ENCODE measurements around the gene TOGARAM2. TPM values are rescaled to one million over a fixed set of nuclear protein-coding genes. Genes with fewer than 3 reads are reported as not detected.

The TOGARAM2 gene
- polyA plus RNA-seq, 1 donor: 2.4 TPM

DNA sequence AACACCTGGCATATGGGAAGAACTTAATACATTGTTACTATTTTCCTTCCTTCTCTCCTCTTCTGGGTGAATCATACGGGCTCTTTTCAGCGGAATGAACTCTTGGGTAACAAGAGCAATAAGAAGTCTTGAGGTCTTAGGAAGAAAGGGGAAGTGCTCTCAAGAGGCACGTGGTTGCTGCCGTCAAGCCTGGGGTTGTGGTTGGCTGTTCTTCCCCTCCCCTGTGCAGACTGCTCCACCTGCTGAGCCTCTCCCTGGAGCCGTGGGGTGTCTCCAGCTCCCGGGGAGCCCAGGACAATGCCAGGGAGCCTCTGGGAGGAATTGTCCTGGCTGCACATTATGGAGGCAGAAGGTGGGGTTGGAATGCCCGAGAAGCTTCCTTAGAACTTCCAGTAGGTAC lies 19.4 kb downstream of the TOGARAM2 start:
- no peak for DNase-seq

DNA sequence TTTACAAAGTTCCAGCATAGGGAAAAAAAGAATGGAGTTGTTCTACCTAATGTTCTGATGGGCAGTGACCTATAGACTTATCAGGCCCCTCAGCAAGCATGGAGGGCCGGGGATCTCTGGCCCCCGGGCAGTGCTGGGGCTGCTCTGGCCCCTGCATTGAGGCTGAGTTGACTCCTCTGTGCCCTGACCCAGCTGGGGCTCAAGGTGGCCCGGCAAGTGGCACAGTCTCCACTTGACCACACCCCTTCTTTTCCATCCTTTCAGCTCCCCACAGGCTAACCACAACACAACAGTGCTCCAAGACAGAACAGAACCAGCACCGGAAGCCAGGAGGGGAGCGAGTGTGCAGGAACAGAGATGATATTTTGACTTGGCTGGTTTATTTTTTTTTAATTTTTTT lies 19.9 kb downstream of the TOGARAM2 start:
- DNase-seq: no peak

DNA sequence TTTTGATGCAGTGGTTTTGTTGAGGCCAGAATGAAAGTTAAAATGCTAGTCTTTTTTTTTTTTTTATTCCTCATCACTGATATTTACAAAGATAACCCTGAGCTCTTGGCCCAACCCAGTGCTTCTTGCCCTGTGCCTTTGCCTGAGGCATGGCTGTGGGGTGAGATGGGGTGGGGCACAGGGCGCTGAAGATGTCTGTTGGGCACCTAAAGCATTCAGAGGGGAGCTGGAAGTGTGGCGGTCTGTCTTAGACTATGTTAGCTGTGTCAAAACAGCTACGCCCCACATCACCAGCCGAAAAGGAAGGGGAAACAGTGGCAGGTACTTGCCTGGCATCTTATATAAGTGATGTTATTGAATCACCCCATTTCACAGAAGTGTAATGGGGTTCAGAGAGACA lies 20.7 kb downstream of the TOGARAM2 start:
- no peak for DNase-seq

DNA sequence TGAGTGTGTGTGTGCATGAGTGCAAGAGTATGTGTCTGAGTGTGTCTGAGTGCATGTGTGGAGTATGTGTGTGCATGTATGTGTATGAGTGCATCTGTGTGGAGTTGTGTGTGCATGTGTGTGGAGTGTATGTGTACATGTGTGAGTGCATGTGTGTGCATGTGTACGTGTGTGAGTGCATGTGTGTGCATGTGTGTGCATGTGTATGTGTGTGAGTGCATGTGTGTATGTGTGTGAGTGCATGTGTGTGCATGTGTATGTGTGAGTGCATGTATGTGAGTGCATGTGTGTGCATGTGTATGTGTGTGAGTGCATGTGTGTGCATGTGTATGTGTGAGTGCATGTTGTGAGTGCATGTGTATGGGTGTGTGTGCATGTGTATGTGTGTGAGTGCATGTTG lies 23.7 kb downstream of the TOGARAM2 start:
- DNase-seq: no peak

DNA sequence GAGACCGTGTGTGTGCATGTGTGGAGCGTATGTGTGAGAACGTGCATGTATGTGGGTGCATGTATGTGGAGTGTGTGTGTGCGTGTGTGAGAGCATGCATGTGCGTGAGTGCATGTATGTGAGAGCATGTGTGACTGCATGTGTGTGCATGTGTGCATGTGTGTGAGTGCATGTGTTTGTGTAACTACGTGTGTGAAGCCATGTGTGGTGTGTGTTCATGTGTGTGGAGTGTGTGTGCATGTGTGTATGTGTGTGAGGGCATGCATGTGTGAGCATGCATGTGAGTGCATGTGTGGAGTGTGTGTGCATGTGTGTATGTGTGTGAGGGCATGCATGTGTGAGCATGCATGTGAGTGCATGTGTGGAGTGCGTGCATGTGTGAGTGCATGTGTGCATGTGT lies 24.2 kb downstream of the TOGARAM2 start:
- DNase-seq: no peak

DNA sequence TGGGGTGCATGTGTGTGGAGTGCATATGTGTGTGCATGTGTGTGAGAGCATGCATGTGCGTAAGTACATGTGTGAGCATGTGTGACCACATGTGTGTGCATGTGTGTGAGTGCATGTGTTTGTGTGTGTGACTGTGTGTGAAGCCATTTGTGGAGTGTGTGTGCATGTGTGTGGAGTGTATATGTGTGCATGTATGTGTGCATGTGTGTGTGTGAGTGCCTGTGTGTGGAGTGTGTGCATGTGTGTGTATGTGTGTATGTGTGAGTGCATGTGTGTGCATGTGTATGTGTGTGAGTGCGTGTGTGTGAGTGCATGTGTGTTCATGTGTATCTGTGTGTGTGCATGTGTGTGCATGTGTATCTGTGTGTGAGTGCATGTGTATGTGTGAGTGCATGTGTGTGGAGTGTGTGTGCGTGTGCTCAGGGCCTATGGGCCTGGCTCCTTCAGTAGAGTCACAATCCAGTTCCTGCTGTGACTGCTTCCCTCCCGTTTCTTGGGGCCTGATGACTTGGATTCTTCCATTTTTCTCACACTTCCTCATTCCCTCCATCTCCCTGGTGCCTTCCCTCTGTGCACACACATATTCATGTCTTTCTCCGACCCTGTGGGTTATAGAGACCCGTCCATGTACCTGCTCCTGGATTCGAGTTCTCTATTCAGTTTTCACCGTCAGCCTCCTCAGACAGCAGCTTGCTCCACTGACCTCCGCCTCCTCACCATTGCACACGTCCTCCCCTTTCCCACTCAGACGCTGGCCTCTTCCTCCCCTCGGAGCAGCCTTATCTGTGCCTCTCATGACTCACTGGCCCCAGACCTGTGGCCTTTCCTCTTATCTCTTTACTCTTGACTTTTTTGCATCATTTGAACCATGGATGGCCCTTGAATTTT lies 25.2 kb downstream of the TOGARAM2 start:
- DNase-seq: no peak

DNA sequence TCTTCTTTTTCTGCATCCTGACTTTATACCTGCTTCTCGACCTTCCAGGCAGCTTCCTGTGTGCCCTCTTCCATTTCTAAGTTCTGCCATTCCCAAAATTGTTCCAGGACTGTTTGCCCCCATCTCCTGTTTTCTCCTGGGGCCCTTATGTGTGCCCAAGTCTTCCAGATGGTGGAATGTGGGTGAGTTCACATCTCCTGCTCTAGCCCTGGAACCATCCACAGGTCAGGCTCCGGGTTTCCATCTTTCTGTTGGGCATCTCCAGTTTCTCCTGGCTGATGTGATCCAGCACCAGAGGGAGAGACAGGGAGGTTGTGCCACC lies 25.8 kb downstream of the TOGARAM2 start:
- no peak for DNase-seq

DNA sequence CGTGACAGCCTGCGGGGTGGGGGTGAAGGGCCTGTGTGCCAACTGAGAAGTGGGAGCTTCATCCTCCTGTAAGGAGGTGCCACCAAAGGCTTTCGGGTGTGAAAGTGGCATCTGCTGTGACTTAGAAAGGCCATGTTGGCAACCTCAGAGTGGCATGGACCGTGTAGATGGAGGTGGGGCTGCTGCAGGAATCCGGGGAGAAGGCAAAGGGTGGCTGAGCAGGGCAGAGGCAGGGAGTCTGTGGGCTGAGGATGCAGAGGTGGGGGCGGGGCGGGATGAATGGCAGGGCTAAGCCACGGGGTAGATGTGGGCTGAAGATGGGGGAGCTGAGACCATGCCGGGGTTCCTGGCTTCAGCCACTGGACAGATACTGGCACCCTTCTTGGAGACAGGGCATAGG lies 28.2 kb downstream of the TOGARAM2 start:
- no peak for DNase-seq

DNA sequence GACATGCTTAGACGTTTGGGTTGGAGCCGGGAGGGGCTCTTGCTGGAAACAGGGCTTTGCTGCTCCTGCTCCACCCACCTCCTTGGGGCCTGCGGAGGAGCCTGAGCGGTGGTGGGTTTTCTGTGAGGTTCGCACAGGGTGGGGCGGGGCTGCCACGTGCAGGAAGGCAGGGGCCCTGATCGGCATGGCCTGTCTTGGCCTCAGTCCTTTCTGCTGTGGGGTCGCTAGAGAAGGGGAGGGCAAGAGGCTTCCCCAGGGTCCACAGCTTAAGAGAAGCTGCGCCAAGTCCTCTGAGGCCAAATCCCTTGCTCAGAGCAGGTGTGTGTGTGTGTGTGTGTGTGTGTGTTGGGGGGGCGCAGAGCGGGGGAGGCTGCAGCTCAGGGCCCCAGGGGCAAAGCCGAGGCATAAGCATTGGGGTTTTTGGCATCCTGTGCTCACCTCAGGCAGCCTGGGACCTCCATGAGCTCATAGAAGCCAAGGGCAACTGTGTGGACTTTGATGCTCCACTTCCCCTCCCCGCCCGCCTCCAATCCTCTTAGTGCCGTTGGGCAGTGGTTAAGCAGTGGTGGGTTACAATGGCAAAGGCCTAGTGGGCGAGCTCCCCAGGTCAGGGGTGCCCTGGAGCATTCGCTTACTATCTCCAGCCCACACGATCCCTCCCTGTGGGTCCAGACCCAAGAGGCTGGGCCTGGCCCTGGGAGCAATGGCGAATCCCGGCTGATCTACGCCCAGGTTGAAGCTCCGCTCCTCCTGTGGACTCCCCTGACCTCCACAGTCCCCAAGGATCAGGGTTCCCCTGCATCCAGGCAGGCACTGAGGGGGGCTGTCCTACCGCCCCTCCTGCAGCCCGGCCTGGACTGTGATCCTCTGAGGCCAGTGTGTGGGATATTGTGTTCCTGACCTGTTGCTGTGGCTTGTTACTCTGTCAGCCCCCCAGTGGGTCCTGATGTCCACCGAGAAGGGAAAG lies 28.9 kb downstream of the TOGARAM2 start:
- DNase-seq: no peak

DNA sequence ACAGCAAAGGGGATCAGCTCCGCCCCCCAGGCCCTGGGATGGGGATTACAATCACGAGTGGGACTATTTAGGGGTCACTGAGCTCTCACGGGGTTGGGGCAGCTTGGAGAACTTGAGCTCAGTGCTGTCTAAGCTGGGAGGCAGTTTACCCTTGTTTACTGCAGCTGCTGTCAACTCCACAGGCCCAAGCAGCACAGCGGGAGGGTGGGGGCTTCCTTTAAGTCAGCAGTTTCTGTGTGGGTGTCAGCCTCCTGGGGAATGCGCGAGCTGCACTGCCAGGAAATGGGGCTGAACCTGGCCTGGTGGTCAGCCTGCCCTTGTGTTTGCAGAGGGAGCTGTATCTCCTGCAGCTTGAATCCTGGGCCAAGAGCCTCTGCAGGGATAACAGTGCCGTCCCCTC lies 29.8 kb downstream of the TOGARAM2 start:
- no peak for DNase-seq

DNA sequence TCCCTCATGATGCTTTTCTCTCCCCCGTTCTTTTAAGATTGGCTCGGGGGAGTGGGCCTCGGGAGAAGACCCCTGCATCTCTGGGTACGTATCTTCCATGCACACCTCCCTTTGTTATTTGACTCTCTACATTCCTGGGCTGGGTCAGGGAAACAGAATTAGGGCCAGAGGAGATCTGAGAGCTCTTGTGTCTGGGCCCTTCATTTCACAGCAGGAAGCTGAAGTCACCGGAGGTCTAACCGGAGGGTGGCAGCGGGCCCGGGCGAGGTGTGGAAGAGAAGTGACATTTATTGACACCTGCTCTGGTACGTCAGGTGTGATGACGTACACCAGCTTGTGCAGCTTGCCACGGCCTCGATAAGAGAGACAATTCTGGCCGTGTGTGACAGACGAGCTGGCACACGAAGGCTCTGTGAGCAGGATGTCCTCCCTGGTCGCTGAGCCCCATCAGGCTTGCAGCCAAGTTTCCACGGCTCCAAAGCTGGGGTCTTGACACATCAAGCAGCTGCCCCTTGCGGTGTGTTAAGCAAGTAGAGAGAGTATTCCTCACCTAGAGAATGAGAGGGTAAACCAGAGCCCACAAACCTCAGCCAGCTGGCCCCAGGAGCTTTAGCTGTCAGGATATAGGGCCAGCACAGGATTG lies 30.4 kb downstream of the TOGARAM2 start:
- DNase-seq: peak; percentile 21

DNA sequence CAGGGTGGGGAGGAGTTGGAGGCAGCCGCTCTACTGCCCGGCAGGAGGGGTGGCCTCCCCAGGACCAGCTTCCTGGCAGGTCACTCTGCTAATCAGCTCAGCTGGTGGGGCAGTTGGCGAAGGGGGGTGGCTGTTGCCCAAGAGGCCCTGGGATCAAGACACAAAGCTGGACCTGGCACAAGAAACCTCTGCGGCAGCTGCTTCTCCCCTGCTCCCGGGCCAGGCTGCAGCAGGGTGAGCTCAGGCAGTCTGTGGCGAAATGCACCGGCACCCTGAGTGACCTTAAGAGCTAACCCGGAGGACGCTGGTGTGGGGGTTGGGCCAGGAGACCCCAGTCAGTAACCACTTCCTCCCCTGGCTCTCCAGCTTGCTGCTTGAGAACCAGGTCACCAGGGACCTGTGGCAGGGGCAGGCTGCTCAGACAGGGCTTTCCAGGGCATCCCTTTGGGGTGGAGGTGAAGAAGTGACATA lies 31.1 kb downstream of the TOGARAM2 start:
- no peak for DNase-seq

DNA sequence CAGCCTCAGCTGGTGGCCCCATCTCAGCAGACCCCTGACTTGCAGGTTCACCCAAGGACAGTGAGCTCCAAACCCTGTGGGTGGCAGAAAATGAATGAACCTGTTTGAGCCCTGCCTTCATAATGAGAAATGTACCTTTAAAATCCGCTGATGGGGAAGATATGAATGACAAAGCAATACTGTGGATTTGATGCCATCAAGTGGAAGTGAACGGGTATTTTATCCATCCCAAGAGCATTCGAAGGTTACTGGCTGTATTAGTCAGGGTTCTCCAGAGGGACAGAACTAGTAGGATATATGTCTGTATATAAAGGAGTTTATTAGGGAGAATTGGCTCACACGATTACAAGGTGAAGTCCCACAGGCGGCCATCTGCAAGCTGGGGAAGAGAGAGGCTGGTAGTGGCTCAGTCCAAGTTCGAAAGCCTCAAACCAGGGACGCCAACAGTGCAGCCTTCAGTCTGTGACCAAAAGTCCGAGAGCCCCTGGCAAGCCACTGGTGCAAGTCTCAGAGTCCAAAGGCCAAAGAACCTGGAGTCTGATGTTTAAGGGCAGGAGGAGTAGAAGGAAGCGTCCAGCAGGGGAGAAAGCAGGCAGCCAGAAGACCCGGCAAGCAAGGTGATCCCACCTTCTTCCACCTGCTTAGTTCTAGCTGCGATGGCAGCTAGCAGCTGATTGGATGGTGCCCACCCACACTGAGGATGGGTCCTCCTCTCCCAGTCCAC lies 32.1 kb downstream of the TOGARAM2 start:
- DNase-seq: no peak

DNA sequence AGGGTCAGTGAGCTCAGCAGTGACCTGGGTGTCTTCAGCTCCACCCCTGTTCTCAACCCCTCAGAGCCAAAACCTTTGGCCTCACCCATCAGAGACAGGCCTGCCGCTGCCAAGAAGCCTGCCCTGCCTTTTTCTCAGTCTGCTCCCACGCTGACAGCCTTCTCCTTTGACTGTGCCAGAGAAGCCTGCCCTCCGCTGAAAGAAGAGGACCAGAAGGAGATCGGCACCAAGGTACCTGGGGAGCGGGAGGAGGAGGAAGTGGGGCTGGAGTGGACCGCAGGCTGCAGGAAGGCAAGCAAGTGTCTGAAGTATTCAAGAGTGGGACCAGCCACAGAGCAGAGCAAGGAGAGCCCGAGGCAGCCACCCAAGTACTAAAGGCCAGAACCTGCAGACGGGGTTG lies 33.2 kb downstream of the TOGARAM2 start:
- no peak for DNase-seq

DNA sequence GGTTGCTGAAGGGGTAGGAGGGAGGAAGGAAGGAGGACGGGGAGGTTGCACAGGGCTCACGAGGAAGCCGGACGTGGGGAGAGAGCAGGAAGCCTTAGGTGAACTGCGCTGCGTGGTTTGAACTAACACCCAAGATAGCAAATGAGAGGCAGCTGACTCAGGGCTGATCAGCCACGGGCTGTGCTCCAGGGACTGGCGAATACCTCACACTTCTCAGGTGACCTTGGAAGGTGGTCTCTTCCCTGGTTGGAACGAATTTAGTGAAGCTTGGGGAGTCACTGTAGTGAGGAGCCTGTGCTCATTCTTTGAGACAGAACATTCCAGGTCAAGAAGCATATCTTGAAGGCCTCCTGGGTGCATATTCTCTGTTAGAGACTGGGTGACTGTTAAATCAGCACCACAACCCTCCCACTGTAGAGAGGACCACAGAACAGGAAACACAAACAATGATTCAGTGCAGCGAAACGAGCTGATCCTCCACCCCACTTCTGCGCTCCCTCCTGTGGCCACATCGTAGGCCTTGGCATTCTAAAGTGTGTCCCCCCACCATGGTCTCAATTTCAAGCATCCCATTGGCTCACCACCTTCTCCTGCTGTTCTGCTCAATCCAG lies 33.8 kb downstream of the TOGARAM2 start:
- no peak for DNase-seq

DNA sequence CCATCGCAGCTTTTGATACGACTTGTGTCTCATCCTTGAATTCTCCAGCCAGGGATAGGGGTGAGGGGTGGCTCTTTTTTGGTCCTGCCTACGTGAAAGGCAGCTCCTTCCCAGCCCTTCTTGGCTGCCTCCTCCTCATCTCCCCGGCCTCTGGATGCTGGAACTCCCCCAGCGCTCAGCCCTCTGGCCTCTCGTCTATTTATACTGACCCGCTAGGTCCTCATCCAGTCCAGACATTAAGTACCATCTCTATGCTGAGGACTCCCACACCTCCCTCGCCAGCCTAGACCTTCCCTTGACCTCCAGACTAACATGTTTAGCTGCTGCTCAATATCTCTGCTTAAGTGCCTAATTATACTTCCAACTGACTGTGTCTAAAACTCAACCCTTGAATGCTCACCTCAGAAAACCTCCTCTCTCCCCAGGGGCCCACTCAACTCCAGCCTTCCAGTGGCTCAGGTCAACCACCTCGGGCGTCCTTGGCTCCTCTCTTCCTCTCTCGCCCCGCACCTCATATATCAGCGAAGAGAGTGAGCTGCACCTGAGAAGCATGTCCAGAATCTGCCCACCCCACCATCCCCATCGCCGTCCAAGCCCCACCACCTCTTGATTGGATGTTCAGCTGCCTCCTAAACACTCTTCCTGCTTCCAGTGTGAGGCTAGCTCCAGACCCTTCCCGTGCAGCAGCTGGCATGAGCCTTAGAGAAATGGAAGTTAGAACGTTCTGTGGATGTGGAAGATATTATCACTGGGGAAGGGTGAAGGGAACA lies 34.8 kb downstream of the TOGARAM2 start:
- DNase-seq: no peak

DNA sequence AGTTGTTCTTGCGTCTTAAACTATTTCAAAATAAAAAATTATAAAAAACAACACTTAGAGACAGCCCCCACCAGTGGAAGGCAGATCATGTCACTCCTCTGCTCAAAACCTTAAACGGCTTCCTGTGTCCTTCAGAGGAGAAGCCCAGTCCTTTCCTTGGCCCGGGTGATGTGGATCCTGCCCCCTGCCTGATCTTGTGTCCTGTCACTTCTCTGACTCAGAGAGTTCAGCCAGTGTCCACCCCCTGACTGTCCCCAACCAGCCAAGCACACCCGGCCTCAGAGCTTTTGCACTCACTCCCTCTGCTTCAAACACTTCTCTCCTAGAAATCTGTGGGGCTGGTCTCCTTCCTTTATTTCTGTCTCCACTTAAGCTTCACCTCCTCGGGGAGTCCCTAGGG lies 35.4 kb downstream of the TOGARAM2 start:
- no peak for DNase-seq

DNA sequence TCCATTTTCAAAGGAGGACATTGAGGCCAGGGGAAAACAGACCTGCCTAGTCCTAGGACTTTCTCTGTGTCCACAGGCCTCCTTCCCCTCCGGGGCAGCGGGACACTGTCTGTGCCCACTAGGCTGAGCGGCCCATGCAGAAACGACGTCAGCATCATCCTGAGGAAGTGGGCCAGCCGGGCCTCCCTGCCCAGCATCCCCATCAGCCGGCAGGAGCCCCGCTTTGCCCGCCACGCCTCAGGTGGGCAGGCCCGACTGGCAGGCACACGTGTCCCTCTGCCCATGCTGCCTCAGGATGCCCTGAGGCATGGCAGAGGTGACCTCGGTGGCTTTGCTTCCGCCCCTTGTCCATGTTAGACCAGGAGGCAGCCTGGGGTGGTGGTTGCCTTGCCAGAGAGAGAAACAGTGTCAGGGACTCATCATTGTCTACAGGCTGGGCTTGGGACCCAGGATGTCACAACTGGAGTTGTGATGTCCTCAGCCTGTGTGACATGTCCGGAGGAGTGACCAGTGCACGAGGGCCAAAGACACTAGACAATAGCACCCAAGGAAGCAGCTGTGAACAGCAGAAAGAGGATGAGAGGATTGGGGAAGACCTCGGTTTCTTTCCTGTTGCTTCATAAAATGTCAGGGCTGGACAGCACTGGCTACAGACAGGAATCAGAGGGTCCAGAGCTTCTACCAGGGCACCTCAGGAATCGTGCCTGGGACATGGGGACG lies 36.8 kb downstream of the TOGARAM2 start:
- DNase-seq: no peak

DNA sequence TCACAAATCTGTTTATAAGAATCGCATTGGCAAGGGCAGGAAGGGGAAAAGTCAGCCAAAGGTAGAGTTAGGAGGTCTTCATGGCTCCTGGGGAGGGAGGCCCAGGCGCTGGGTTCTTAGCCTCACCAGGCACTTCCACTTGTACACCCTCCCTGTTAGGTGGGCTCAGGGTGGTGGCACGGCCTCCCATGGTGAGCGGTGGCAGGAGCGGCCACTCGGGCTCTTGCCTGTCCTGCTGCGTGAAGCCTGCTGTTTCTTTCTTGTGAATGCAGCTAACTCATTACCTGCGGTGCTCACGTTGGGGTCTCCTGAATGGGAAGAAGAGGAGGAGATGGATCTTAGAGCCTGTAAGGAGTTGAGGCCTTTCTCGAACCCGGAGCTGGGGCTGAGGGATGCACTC lies 40.8 kb downstream of the TOGARAM2 start:
- DNase-seq: no peak

DNA sequence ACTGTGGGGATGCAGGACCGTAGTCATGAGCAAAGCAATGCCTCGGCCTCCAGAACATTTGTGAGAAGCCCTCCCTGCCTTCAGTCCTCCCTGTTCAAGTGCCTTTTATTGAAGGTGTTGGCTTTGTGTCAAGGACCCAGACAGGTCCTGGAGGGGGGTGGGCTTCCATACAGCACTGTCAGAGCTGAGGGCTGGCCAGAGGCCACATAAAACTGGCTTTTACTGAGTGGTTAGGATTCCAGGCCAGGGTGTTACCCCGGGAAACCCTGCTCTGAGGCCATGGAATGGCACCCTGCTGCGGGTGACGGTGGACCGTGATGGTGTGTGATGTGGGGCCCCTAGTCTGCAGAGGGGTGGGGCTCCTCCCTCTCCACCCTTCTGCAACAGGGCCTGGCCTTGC lies 41.6 kb downstream of the TOGARAM2 start:
- no peak for DNase-seq

All from left kidney (tissue), 2 donors.